Stomach (tissue), 4 donors: ENCODE measurements around the gene FTO.

ENCODE experiments used
- EP300 ChIP-seq: sonication (generic); formaldehyde crosslinking; IDR thresholded peaks from one replicate; pipeline ENCODE4 v1.6.1; 2017; ENCODE audit warnings: antibody characterized with exemption
- POLR2A ChIP-seq, 4 donors: fragments of 450-650 bp; IDR thresholded peaks; one replicate each; pipeline ENCODE4 v1.6.1; 2016; ENCODE audit warnings: antibody characterized with exemption in 4 of 4, control low read depth in 2 of 4, mild to moderate bottlenecking in 1 of 4, moderate library complexity in 1 of 4
- POLR2AphosphoS5 ChIP-seq, 3 donors: sonication (generic); formaldehyde crosslinking; IDR thresholded peaks; one replicate each; pipeline ENCODE4 v1.6.1; 2016; ENCODE audit warnings: antibody characterized with exemption in 3 of 3
- TF ChIP-seq, protein P1 (sequence below), 7 experiments: fragments of 450-650 bp in 4 of 7; fragments of 200-600 bp in 3 of 7; sonication (generic) in 3 of 7; IDR thresholded peaks; one replicate each; pipeline ENCODE4 v1.5.1; 2016 to 2019; ENCODE audit warnings: antibody characterized with exemption in 7 of 7, control low read depth in 2 of 7, mild to moderate bottlenecking in 1 of 7

DNA sequence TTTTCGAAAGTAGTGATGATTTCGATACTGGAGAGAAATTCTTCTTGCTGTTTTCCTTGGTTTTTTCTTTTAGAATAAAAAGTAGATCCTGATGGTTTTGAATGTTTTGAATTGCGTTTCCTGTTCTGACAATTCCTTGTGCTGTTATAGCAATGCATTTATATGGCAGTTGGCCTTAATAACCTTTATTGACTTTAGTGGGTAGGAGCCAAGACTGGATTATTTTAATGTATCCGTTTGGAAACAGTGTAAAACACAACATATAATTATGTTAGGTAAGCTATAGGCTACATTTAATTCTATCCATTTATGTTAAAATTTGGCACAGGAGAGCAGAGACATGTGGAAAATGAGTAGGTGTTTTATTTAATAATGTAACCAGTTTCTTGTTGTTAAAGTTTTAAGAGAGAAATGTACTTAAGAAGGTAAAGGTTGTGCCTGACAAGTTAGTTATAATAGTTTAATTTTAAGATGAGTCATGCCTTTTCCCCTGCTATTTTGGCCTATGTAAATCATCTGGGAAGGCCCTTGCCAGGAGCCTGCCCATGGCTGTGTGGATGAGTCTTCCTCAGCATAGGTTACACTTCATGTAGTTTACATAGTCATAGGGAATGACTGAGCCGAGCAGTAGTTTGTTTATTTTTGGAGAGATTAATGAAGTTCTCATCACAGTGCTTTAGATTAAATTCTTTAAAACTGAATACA, 189.9 kb downstream of the FTO start:
- TF ChIP-seq, protein P1, sequence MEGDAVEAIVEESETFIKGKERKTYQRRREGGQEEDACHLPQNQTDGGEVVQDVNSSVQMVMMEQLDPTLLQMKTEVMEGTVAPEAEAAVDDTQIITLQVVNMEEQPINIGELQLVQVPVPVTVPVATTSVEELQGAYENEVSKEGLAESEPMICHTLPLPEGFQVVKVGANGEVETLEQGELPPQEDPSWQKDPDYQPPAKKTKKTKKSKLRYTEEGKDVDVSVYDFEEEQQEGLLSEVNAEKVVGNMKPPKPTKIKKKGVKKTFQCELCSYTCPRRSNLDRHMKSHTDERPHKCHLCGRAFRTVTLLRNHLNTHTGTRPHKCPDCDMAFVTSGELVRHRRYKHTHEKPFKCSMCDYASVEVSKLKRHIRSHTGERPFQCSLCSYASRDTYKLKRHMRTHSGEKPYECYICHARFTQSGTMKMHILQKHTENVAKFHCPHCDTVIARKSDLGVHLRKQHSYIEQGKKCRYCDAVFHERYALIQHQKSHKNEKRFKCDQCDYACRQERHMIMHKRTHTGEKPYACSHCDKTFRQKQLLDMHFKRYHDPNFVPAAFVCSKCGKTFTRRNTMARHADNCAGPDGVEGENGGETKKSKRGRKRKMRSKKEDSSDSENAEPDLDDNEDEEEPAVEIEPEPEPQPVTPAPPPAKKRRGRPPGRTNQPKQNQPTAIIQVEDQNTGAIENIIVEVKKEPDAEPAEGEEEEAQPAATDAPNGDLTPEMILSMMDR (IDR thresholded peaks at IDR 0.05), result no peak
- no peak for TF ChIP-seq POLR2A (IDR thresholded peaks at IDR 0.05)
- TF ChIP-seq EP300, result no peak
- no peak for TF ChIP-seq POLR2AphosphoS5 (IDR thresholded peaks at IDR 0.05)
